Measurements from ENCODE around the gene TRH.

TRH gene

DNA sequence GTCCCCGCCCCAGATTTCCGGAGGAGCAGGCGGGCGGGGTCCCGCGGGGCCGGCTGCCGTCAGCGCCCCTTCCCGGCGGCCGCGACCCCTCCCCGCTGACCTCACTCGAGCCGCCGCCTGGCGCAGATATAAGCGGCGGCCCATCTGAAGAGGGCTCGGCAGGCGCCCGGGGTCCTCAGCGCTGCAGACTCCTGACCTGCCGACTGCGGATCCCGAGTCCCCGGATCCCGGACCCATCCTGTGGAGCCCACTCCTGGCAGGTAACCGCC, at the start of gene TRH:
Gene TRH, plus strand, starts transcription at position 157 of the 269 bp plus-strand sequence. CDS start 1,097 bp downstream, outside the sequence.
- Histone ChIP-seq H3K9ac (peak within 1 kb of the TSS; percentile 53), H4K20me1 (peaks cover 16% of the 10 kb centered on the region; the same call in 1 of the 2 replicates), H3K4me2 (peak within 1 kb of the TSS; percentile 93), H3K9me3 (no peaks in the 10 kb centered on the region), H3K27ac (peak within 1 kb of the TSS; percentile 14; the same call in 1 of the 2 replicates), H3K4me1 (peaks cover 22% of the 10 kb centered on the region), H3K4me3 (peak within 1 kb of the TSS; percentile 67), H3K27me3 (peaks cover 46% of the 10 kb centered on the region), H3K36me3 (no peaks in the 10 kb centered on the region)
- no peak for TF ChIP-seq Cebpa-rat (IDR thresholded peaks at IDR 0.05)

- Histone ChIP-seq H3K4me1 (no peaks in the 10 kb centered on the region), H3K27me3 (no peaks in the 10 kb centered on the region), H3K9ac (no peak overlapping the region), H3K27ac (no peak overlapping the region), H3K4me3 (no peak overlapping the region), H3K9me3 (peaks cover 59% of the 10 kb centered on the region), H3K36me3 (no peaks in the 10 kb centered on the region), H3K4me2 (no peak overlapping the region), H4K20me1 (no peaks in the 10 kb centered on the region)
- TF ChIP-seq Cebpa-rat (IDR thresholded peaks at IDR 0.05), result no peak
These were observed 47.4 kb upstream of the TRH start for GRCh38 chr3:129927072-129927471.

- Histone ChIP-seq H3K27ac (no peak overlapping the region), H3K27me3 (no peaks in the 10 kb centered on the region), H4K20me1 (no peaks in the 10 kb centered on the region), H3K4me3 (no peak overlapping the region), H3K36me3 (no peaks in the 10 kb centered on the region), H3K4me2 (no peak overlapping the region), H3K4me1 (no peaks in the 10 kb centered on the region), H3K9me3 (peaks cover 50% of the 10 kb centered on the region), H3K9ac (no peak overlapping the region)
- TF ChIP-seq Cebpa-rat (IDR thresholded peaks at IDR 0.05), result no peak
These were observed 45.1 kb upstream of the TRH start for GRCh38 chr3:129929383-129929782.

- Histone ChIP-seq H3K27ac (no peak overlapping the region), H3K9ac (no peak overlapping the region), H3K36me3 (no peaks in the 10 kb centered on the region), H3K27me3 (no peaks in the 10 kb centered on the region), H3K4me2 (no peak overlapping the region), H3K4me1 (peaks cover 14% of the 10 kb centered on the region), H3K9me3 (peaks cover 32% of the 10 kb centered on the region), H3K4me3 (no peak overlapping the region), H4K20me1 (no peaks in the 10 kb centered on the region)
- TF ChIP-seq Cebpa-rat (IDR thresholded peaks at IDR 0.05), result no peak
These were observed 41.0 kb upstream of the TRH start for GRCh38 chr3:129933471-129933870.

- H3K27ac ChIP-seq, result no peak overlapping the region
- no peak overlapping the region for H3K4me3 ChIP-seq
- H4K20me1 ChIP-seq, result no peaks in the 10 kb centered on the region
- peaks cover 14% of the 10 kb centered on the region for H3K4me1 ChIP-seq
- no peak overlapping the region for H3K9ac ChIP-seq
- TF ChIP-seq Cebpa-rat (IDR thresholded peaks at IDR 0.05), result no peak
- H3K36me3 ChIP-seq, result no peaks in the 10 kb centered on the region
- H3K27me3 ChIP-seq, result no peaks in the 10 kb centered on the region
- H3K9me3 ChIP-seq, result peaks cover 22% of the 10 kb centered on the region
- no peak overlapping the region for H3K4me2 ChIP-seq
These were observed 40.0 kb upstream of the TRH start for GRCh38 chr3:129934234-129935123.

DNA sequence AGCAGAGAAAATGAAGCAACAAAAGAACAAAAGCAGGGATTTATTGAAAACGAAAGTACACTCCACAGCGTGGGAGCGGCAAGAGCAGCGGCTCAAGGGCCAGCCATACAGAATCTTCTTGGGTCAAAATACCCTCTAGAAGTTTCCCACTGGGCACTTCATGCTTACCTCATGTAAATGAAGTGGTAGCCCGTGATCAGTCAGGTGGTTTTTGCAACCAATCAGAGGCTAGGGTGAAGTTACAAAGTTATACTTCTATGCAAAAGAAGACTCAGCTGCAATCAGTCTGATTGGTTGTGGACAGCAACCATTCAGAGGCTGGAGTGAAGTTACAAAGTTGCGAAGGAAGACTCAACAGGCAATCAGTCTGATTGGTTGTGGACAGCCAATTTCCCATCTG, 37.8 kb upstream of the TRH start:
- H3K4me3 ChIP-seq, result peak overlapping the region; percentile 43; the same call in 1 of the 2 replicates
- H3K9me3 ChIP-seq, result no peaks in the 10 kb centered on the region; the same call in 1 of the 2 replicates
- no peak for TF ChIP-seq Cebpa-rat (IDR thresholded peaks at IDR 0.05)
- peaks cover 14% of the 10 kb centered on the region for H3K4me1 ChIP-seq
- peak overlapping the region; percentile 70 for H3K4me2 ChIP-seq
- peak overlapping the region; percentile 29 for H3K27ac ChIP-seq
- H3K36me3 ChIP-seq, result no peaks in the 10 kb centered on the region
- no peaks in the 10 kb centered on the region for H3K27me3 ChIP-seq
- H4K20me1 ChIP-seq, result no peaks in the 10 kb centered on the region
- peak overlapping the region; percentile 17; the same call in 1 of the 2 replicates for H3K9ac ChIP-seq

GRCh38 chr3:129937717-129938116, 36.8 kb upstream of the TRH start:
- Histone ChIP-seq H3K4me2 (no peak overlapping the region), H3K27me3 (no peaks in the 10 kb centered on the region), H3K4me3 (no peak overlapping the region), H3K27ac (no peak overlapping the region), H3K9ac (no peak overlapping the region), H3K9me3 (no peaks in the 10 kb centered on the region), H3K36me3 (no peaks in the 10 kb centered on the region), H4K20me1 (no peaks in the 10 kb centered on the region), H3K4me1 (peaks cover 14% of the 10 kb centered on the region)
- TF ChIP-seq Cebpa-rat (IDR thresholded peaks at IDR 0.05), result no peak

GRCh38 chr3:129938140-129938930, 36.2 kb upstream of the TRH start:
- H4K20me1 ChIP-seq, result no peaks in the 10 kb centered on the region
- H3K27ac ChIP-seq, result no peak overlapping the region
- no peak overlapping the region for H3K4me3 ChIP-seq
- no peak overlapping the region for H3K4me2 ChIP-seq
- H3K27me3 ChIP-seq, result no peaks in the 10 kb centered on the region
- peaks cover 14% of the 10 kb centered on the region for H3K4me1 ChIP-seq
- no peak for TF ChIP-seq Cebpa-rat (IDR thresholded peaks at IDR 0.05)
- no peak overlapping the region for H3K9ac ChIP-seq
- no peaks in the 10 kb centered on the region for H3K36me3 ChIP-seq
- H3K9me3 ChIP-seq, result no peaks in the 10 kb centered on the region

- no peak for TF ChIP-seq Cebpa-rat (IDR thresholded peaks at IDR 0.05)
- Histone ChIP-seq H3K4me3 (no peak overlapping the region), H4K20me1 (no peaks in the 10 kb centered on the region), H3K27me3 (no peaks in the 10 kb centered on the region), H3K4me2 (no peak overlapping the region), H3K9me3 (0 out of 2 replicates have a peak, but pooled peaks cover 6% of the 10 kb centered on the region), H3K27ac (no peak overlapping the region), H3K4me1 (peaks cover 14% of the 10 kb centered on the region), H3K9ac (no peak overlapping the region), H3K36me3 (no peaks in the 10 kb centered on the region)
These were observed 34.4 kb upstream of the TRH start for GRCh38 chr3:129940086-129940485.

DNA sequence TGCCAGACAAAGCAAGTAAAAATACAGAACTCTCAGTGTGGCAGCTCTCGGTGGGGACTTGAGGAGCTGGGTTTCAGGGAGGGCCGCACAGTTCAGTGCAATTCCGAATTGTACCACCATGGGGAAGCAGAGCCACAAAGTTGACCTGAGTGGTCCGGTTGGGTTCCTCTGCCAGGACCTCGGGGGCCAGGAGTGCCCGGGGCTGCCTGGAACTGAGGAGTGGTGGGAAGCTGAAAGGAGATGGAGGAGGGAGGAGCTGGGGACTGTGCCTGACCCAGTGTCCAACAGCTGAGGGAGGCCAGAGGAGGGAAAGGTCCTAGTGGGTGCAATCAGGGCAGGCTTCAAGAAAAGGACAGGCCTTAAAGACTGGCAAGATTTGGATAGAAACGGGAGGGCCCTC, 32.2 kb upstream of the TRH start:
- H3K36me3 ChIP-seq, result no peaks in the 10 kb centered on the region
- no peak for TF ChIP-seq Cebpa-rat (IDR thresholded peaks at IDR 0.05)
- H3K4me1 ChIP-seq, result peaks cover 10% of the 10 kb centered on the region
- no peak overlapping the region for H3K4me2 ChIP-seq
- peaks cover 17% of the 10 kb centered on the region for H3K9me3 ChIP-seq
- no peak overlapping the region for H3K4me3 ChIP-seq
- H3K27me3 ChIP-seq, result no peaks in the 10 kb centered on the region
- H3K9ac ChIP-seq, result no peak overlapping the region
- H4K20me1 ChIP-seq, result no peaks in the 10 kb centered on the region
- no peak overlapping the region for H3K27ac ChIP-seq
